GM12873 (cell line): Measurements from ENCODE around the gene PIGS.

Experiments
- TF ChIP-seq, protein P1 (sequence below): IDR thresholded peaks from 2 replicates; pipeline ENCODE4 v1.5.1; 2012; ENCODE audit warnings: low read depth, mild to moderate bottlenecking, moderate library complexity, low read length, control low read depth; ENCODE audit not compliant: insufficient read depth; ENCODE audit errors: missing control alignments

Gene PIGS

GRCh38 chr17:28612531-28612930, 41.2 kb upstream of the PIGS start:
- TF ChIP-seq, protein P1, sequence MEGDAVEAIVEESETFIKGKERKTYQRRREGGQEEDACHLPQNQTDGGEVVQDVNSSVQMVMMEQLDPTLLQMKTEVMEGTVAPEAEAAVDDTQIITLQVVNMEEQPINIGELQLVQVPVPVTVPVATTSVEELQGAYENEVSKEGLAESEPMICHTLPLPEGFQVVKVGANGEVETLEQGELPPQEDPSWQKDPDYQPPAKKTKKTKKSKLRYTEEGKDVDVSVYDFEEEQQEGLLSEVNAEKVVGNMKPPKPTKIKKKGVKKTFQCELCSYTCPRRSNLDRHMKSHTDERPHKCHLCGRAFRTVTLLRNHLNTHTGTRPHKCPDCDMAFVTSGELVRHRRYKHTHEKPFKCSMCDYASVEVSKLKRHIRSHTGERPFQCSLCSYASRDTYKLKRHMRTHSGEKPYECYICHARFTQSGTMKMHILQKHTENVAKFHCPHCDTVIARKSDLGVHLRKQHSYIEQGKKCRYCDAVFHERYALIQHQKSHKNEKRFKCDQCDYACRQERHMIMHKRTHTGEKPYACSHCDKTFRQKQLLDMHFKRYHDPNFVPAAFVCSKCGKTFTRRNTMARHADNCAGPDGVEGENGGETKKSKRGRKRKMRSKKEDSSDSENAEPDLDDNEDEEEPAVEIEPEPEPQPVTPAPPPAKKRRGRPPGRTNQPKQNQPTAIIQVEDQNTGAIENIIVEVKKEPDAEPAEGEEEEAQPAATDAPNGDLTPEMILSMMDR, result no peak

- TF ChIP-seq, protein P1, result no peak
These were observed 39.1 kb upstream of the PIGS start for GRCh38 chr17:28610376-28610775.

DNA sequence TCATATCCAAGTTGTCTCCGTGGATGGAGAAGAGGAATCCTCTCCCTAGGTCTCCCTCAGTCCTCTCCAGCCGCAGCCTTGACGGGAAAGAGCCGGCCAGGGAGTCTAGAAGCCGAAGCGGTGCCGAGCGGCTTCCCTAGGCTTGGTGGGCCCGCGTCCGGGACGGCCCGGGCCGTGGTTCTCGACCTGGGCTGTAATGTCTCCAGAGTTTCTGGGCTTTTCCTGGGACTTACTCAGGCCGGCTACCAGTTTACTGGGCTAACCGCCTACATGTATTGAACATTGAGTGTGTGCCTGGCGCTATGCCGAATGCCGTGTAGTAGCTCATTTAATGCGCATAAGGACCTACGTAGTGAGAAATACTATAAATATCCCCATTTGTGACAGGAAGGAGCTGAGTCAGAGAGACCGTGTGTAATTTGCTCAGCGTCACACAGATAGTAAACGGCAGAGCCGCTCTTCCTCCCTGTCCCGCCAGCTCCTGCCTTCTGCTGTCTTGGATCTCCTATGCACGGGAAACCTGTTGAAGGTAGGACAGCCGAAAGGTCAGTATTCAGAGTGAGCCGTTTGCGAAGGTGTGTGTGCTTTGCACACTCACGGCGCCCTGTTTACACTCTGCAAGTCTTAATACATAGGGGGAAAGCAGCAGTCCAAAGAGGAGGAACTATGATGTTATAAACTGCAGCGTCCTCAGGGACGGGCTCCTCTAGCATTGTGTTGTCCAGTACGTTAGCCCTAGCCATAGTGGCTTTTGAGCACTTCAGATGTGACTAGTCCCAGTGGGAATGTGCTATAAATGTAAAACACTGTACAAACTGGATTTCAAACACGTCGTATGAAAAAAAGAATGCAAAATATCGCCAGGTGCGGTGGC, 28.2 kb upstream of the PIGS start:
- TF ChIP-seq, protein P1, result no peak

DNA sequence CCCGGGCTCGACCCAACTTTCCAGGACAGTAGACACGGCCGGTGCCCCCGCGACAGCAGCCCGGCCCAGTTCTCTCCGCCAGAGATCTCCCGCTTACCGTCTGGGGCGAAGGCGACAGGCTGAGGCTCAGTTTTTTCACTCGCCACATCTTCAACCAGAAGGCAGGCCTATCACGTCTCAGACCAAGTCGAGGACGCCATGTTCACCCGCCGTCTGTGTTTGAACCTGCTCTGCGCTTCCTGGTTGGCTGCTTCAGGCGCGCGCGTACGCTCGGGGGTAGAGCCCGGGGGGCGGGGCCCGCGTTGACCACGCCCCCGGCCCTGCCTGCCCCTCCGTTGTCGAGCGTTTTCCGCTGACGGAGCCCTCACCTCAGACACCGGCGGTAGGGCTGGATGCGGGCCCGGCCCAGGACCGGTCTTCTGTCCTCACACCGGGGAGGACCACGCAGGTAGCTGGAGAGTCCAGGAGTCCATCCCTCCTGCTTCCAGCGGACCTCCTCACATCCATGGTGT, 27.5 kb upstream of the PIGS start, which contains the start of gene SPAG5:
TSS of gene SPAG5 (minus strand) at position 227 of the 512 bp plus-strand sequence. CDS start at position 148, 79 bp downstream.
- TF ChIP-seq, protein P1, result no peak

- TF ChIP-seq, protein P1, result no peak
These were observed 27.1 kb upstream of the PIGS start for GRCh38 chr17:28598389-28598788.

- TF ChIP-seq, protein P1, result no peak
These were observed 26.5 kb upstream of the PIGS start for GRCh38 chr17:28597606-28598383.

- TF ChIP-seq, protein P1, result no peak
These were observed 20.9 kb upstream of the PIGS start for GRCh38 chr17:28592260-28592659.
